PC-9 (cell line): ENCODE results near the gene E4F1.

Source experiments
- CTCF ChIP-seq: fragments of 200-600 bp; sonication (generic); conservative IDR thresholded peaks from 2 replicates; pipeline ENCODE4 v1.6.1; 2017; ENCODE audit warnings: mixed run types, antibody characterized with exemption, mild to moderate bottlenecking, moderate library complexity
- EZH2 ChIP-seq: fragments of 200-600 bp; sonication (generic); IDR thresholded peaks from 2 replicates; pipeline ENCODE4 v1.8.0; 2017; ENCODE audit warnings: antibody characterized with exemption, low read depth

DNA sequence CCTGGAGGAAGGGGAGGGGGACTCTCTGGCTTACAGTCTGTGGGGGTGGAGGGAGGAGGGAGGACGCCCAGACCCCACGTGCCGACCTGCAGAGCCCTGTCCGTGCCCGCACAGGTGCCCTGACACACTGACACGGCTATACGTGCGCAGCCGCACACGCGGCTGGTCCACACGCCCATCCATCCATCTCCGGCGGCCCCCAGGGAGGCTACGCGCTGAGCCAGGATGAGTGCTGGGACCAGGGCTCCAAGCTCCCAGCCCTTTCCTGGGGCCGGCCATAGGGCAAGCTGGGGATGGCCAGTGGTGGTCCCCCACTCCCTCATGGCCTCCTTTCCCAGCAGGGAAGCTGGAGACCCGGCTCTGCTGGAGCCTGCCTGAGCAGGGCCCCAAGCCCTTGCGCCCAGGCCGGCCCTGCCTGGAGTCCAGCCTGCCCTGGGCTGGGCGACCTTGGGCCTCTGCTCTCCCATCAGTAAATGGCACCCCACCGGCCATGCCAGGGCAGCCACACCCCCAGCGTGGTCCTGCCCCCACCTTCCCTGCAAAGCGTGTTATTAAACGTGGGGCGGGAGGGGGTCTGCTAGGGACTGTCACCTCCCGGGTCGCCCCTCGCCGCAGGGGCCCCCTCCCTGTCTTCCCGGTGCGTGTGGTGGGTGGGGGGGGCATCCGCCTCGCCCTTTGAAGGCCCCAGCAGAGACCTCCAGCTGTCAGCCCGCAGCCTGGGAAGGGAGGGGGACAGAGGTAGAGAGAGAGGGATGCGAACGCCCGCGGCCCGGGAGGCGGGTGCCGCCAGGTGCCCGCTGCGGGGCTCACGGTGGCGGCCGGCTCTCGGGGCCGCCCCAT lies 27.8 kb upstream of the E4F1 start:
- TF ChIP-seq CTCF, result no peak
- no peak for TF ChIP-seq EZH2
